ENCODE results near the gene FAM76B.

GRCh38 chr11:95780544-95780943 is 9.0 kb downstream of the FAM76B start:
- no peak for TF ChIP-seq CTCF (IDR thresholded peaks at IDR 0.05)
- no peak for TF ChIP-seq POLR2AphosphoS5 (IDR thresholded peaks at IDR 0.05)
- no peak for TF ChIP-seq POLR2A (IDR thresholded peaks at IDR 0.05)
- no peak for TF ChIP-seq EP300 (IDR thresholded peaks at IDR 0.05)

Data from upper lobe of left lung (tissue), 4 donors.